GM19395 (cell line): ENCODE measurements around the gene RSRC1.
"Not testable (repeated sequence)": the region's sequence is repeated elsewhere in the genome, so short reads cannot be mapped to it uniquely, and the experiment has no call there.

Experiments
- ATAC-seq: cut with Tn5 transposase; IDR thresholded peaks from one replicate; pipeline ENCODE4 v1.9.1; 2021; ENCODE audit warnings: mild to moderate bottlenecking, moderate library complexity; ENCODE audit not compliant: unreplicated experiment

RSRC1 gene

GRCh38 chr3:158122721-158123120 is 12.8 kb downstream of the RSRC1 start:
- ATAC-seq, result not testable (repeated sequence)

- ATAC-seq, result no peak
Observed at GRCh38 chr3:158127250-158128219, 17.6 kb downstream of the RSRC1 start.

- no peak for ATAC-seq
Observed at GRCh38 chr3:158128755-158129154, 18.9 kb downstream of the RSRC1 start.

GRCh38 chr3:158134363-158134762 is 24.5 kb downstream of the RSRC1 start:
- no peak for ATAC-seq

- no peak for ATAC-seq
Observed at GRCh38 chr3:158140396-158140795, 30.5 kb downstream of the RSRC1 start.

- ATAC-seq, result no peak
Observed at GRCh38 chr3:158148218-158148617, 38.3 kb downstream of the RSRC1 start.

- no peak for ATAC-seq
Observed at GRCh38 chr3:158152186-158152585, 42.3 kb downstream of the RSRC1 start.

GRCh38 chr3:158158969-158159368 is 49.1 kb downstream of the RSRC1 start:
- ATAC-seq, result no peak

GRCh38 chr3:158159714-158160113 is 49.8 kb downstream of the RSRC1 start:
- ATAC-seq, result no peak

- ATAC-seq, result no peak
Observed at GRCh38 chr3:158160958-158161357, 51.1 kb downstream of the RSRC1 start.

- ATAC-seq, result no peak
Observed at GRCh38 chr3:158165141-158165655, 55.3 kb downstream of the RSRC1 start.

GRCh38 chr3:158165730-158166129 is 55.8 kb downstream of the RSRC1 start:
- no peak for ATAC-seq

GRCh38 chr3:158166223-158166622 is 56.3 kb downstream of the RSRC1 start:
- no peak for ATAC-seq

GRCh38 chr3:158167737-158168557 is 58.1 kb downstream of the RSRC1 start:
- ATAC-seq, result no peak

GRCh38 chr3:158169091-158169491 is 59.2 kb downstream of the RSRC1 start:
- ATAC-seq, result no peak

GRCh38 chr3:158181096-158181495 is 71.2 kb downstream of the RSRC1 start:
- no peak for ATAC-seq

- no peak for ATAC-seq
Observed at GRCh38 chr3:158185711-158186110, 75.8 kb downstream of the RSRC1 start.

- ATAC-seq, result no peak
Observed at GRCh38 chr3:158200955-158201354, 91.1 kb downstream of the RSRC1 start.

GRCh38 chr3:158205324-158205723 is 95.4 kb downstream of the RSRC1 start:
- no peak for ATAC-seq

- ATAC-seq, result peak; percentile 60
Observed at GRCh38 chr3:158205994-158206393, 96.1 kb downstream of the RSRC1 start.

GRCh38 chr3:158210067-158210466 is 100.2 kb downstream of the RSRC1 start:
- no peak for ATAC-seq
